ENCODE results near the gene TBC1D3B.

GRCh38 chr17:36182176-36183000, 6.0 kb upstream of the TBC1D3B start:
- TF ChIP-seq CTCF (tag by site-specific recombination; IDR thresholded peaks at IDR 0.05), result no peak
- no peak for TF ChIP-seq ZNF324 (tag by site-specific recombination; IDR thresholded peaks at IDR 0.05)

Data from HEK293 (cell line).